GM19351 (cell line): ENCODE measurements around the gene DNASE1L3.

Source experiments
- ATAC-seq: cut with Tn5 transposase; IDR thresholded peaks from one replicate; pipeline ENCODE4 v1.9.1; 2021; ENCODE audit warnings: mild to moderate bottlenecking, moderate library complexity; ENCODE audit not compliant: unreplicated experiment

DNASE1L3 gene

DNA sequence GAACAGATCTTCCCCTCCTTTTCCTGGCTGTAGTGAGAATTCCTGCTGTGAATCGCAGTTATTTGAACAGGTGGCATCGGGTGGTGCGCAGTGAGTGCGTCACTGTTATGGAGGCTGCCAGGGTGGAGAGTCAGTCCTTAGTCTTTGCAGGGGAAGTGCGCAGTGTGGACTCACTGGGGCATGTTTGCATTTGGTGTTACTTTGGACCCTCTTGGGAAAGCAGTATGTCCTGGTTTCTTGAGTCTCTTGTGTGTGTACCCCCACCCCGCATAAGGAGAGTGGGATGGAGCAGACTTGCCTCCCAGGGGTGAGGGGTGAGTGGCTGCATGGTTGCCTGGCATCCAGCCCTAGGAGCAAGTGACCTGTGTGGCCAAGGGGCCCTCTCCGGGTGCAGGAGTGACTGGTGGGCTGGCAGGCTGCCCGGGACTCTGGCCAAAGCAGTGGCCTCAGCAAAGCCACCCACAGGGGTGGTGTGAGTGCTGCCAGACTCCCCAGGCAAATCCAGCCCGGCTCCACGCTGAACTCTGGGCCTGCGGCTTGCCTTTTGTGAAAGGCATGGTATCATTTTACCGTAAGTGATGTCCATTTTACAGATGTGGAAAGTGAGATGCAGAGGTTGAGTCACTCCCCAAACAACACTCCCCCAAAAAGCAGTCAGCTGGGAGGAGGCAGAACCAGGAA is 46.4 kb downstream of the DNASE1L3 start:
- no peak for ATAC-seq

DNA sequence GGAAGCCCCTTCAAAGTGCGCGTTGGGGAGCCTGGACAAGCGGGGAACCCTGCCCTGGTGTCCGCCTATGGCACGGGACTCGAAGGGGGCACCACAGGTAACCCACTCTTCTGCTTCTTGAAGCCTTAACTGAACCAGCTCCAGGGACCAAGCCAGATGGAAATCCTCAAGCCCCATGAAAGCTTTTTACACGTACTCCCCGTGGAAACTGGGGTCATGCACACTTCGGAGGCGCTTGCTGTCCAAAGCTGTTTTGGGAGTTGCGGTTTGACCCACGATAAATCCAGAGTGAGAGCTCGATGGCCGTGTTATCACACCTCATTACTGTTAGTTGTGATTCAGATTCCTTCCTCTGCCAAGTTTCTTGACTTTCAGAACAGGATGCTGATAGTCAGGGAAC is 47.5 kb downstream of the DNASE1L3 start:
- no peak for ATAC-seq

- no peak for ATAC-seq
Observed at GRCh38 chr3:58161435-58162398, 49.1 kb downstream of the DNASE1L3 start.

- no peak for ATAC-seq
Observed at GRCh38 chr3:58160399-58160798, 50.4 kb downstream of the DNASE1L3 start.

GRCh38 chr3:58158442-58159153 is 52.2 kb downstream of the DNASE1L3 start:
- ATAC-seq, result no peak

DNA sequence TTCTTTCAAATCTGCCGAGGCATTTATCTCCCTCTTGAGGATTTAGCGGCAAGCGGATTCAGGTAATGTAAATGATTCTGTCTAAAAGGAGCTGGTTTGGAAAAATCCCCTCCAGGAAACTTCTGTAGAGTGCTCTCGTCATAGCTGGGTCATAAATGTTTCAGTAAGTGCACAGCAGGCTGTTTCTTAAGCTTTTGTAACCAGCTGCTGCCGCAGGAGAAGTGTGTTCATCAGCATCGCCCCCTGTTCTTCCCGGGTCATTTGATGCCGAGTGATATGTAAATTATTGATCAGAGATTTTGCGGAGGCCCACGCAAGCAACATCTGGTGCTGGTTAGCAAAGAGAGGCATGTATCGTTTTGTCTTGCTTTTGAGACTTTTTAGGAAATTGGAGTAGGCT is 53.1 kb downstream of the DNASE1L3 start:
- ATAC-seq, result no peak

DNA sequence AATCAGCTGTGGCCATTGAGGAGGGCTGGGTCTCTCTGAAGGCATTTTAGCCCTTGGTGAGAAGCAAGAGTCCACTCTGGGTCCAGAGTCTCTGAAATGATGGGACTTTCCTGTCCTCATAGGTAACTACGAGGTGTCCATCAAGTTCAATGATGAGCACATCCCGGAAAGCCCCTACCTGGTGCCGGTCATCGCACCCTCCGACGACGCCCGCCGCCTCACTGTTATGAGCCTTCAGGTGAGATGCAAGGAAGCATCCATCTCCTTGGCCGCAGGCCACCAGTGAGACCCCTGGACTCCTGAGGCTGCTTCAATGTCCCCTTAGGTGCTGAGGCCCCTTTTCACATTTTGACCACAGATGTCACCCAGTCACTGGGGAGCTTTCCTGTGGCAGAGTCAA is 54.9 kb downstream of the DNASE1L3 start:
- ATAC-seq, result no peak

DNA sequence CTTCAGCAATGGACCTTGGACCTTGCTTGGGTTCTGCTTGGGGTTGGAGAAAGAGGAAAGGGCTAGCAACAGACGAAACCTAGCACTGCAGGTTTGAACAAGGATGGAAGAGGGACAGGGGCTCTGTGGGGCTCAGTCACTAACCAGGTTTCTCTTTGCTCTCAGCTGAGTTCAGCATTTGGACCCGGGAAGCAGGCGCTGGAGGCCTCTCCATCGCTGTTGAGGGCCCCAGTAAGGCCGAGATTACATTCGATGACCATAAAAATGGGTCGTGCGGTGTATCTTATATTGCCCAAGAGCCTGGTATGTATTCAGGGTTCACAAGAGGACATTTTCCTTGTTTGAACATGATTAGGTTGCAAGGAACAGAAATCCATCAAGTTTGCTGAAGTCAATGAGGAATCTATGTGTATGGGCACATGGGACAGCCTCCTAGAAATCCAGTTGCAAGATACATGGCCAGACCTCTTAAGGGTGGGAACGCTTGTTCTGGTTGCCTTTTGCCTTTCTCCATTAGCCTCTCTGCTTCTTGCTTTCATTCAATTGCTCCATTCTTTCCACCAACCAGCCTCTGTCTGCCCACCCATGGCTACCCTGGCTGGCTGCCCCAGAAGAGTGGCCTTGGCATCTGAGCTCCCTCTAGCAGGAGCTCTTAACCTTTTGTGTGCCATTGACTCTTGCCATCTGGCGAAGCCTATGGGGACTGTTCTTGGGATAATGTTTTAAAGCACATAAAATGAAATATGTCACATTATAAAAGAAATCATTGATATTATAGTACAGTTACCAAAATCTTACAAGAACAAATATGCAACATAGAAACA is 55.9 kb downstream of the DNASE1L3 start:
- no peak for ATAC-seq

DNA sequence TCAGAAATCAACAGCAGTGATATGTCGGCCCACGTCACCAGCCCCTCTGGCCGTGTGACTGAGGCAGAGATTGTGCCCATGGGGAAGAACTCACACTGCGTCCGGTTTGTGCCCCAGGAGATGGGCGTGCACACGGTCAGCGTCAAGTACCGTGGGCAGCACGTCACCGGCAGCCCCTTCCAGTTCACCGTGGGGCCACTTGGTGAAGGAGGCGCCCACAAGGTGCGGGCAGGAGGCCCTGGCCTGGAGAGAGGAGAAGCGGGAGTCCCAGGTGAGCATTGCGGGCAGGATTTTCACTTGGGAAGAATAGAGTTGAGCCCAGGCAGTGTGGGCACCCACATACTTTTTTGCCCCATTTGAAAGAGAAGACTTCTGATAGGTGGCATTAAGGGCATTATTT is 57.4 kb downstream of the DNASE1L3 start:
- ATAC-seq, result no peak

- no peak for ATAC-seq
Observed at GRCh38 chr3:58152225-58153015, 58.4 kb downstream of the DNASE1L3 start.

- no peak for ATAC-seq
Observed at GRCh38 chr3:58151637-58152036, 59.1 kb downstream of the DNASE1L3 start.

- no peak for ATAC-seq
Observed at GRCh38 chr3:58150810-58151199, 60.0 kb downstream of the DNASE1L3 start.

DNA sequence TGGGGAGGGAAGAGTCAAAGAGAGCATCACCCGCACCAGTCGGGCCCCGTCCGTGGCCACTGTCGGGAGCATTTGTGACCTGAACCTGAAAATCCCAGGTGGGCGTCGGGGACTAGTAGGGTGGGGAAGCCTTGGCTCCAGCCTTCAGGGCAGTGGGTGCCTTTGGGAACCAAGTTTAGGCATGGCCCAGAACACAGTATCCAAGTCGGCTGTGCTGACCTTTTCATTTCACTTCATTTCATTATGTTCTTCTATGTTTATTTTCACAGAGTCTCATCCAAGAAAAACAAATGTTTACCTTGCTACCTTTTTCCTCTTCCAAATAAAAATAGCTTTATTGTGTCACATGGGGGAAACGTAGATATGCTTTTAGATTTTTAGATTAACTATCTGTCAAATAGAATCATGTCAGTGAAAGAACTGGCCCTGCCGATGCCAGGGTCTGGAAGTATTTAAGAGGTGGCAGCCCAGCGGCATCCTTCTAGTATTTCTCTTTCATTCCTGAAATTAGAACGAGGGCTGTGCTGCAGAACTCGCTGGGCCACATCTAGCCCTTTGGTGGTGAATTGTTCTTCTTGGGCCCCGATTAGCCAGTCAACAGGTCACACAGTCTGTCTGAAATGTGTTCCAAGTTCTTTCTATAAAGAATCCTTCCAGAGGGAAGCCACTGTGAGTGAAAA is 60.5 kb downstream of the DNASE1L3 start:
- no peak for ATAC-seq

- no peak for ATAC-seq
Observed at GRCh38 chr3:58148049-58148448, 62.7 kb downstream of the DNASE1L3 start.

GRCh38 chr3:58144478-58145325 is 66.1 kb downstream of the DNASE1L3 start:
- ATAC-seq, result no peak

GRCh38 chr3:58143417-58144055 is 67.2 kb downstream of the DNASE1L3 start:
- no peak for ATAC-seq
